AG09309 (cell line): Measurements from ENCODE around the gene STX18.
"Not testable (repeated sequence)": the region's sequence is repeated elsewhere in the genome, so short reads cannot be mapped to it uniquely, and the experiment has no call there.

Experiments used
- DNase-seq: peaks from one replicate; pipeline ENCODE4 v3.0.0-alpha.2; 2010; ENCODE audit warnings: low read depth
- H3K4me3 ChIP-seq: 2 replicates; pipeline ENCODE4 v1.5.1; 2011; ENCODE audit warnings: mild to moderate bottlenecking, low read depth, low read length, moderate library complexity; ENCODE audit not compliant: control insufficient read depth
- TF ChIP-seq, protein P1 (sequence below): IDR thresholded peaks from 2 replicates; pipeline ENCODE4 v1.5.1; 2011; ENCODE audit warnings: mild to moderate bottlenecking, low read depth, low read length, inconsistent platforms; ENCODE audit not compliant: insufficient read depth, control insufficient read depth; ENCODE audit errors: missing control alignments

Gene STX18

DNA sequence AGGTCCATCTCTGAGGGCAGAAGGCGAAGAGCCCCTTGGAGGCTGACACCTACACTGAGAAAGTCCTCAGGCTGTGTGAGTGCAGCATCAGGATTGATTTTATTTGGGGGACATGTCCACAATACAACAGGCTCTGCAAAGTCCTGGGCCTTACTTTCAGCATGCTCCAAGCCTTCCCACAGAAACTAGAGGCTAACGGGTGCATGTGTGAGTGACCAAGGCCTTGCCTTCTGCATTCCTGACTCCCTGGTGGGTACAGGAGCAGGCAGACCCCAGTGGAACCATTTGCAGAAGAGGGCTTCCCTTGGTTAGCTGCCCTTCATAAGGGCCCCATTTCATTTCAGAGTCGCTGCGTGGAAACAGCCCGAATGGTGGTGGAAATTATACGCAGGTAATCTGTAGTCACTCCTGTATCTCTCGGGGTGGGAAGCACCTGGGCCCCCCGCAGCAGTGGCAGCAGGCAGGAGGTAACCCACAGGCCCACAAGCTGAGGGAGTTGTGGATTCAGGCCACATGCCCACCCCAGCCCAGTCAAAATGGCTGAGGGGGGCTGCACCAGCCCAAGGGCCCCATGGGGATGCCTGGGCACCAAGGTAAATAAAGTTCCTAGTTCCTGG lies 117.2 kb downstream of the STX18 start:
- DNase-seq: no peak
- no peak overlapping the region for H3K4me3 ChIP-seq
- TF ChIP-seq, protein P1, sequence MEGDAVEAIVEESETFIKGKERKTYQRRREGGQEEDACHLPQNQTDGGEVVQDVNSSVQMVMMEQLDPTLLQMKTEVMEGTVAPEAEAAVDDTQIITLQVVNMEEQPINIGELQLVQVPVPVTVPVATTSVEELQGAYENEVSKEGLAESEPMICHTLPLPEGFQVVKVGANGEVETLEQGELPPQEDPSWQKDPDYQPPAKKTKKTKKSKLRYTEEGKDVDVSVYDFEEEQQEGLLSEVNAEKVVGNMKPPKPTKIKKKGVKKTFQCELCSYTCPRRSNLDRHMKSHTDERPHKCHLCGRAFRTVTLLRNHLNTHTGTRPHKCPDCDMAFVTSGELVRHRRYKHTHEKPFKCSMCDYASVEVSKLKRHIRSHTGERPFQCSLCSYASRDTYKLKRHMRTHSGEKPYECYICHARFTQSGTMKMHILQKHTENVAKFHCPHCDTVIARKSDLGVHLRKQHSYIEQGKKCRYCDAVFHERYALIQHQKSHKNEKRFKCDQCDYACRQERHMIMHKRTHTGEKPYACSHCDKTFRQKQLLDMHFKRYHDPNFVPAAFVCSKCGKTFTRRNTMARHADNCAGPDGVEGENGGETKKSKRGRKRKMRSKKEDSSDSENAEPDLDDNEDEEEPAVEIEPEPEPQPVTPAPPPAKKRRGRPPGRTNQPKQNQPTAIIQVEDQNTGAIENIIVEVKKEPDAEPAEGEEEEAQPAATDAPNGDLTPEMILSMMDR: no peak

DNA sequence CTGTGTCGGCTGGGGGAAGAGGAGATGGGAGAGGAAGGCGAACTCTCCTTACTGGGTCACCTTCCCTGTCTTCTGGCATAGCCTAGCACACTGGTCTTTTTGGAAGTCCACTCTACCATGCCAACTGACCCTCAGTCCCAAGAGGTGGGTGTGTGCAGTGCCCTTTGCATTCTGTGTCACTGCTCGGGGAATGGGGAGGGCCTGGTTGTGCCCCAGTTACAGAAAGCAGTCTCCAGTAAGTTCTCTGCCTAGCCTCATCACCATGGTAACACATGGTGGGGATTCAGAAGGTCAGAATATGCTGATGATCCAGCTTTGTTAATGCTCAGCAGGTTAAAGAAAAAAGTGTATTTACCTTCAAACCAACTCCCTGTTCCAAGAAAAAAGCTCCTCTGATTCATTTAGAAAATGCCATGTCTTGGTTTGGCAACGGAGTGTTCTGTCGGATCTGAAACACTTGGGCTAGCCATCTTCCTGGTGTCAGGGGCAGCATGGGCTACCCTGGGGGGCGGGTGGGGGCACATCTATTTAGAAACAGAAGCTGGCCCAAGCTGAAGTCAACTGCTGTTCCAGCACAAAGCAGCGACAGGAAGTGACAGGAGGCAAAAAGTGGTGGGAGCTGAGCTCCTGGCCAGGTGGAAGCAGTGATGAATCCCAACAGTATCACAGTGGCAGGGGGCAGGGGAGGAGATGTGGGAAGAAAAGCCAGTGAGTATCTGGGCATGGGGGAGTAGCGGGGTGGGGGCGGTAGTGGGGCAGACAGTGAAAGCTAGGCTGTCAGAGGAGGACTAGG lies 117.9 kb downstream of the STX18 start:
- H3K4me3 ChIP-seq: no peak overlapping the region
- TF ChIP-seq, protein P1: no peak

DNA sequence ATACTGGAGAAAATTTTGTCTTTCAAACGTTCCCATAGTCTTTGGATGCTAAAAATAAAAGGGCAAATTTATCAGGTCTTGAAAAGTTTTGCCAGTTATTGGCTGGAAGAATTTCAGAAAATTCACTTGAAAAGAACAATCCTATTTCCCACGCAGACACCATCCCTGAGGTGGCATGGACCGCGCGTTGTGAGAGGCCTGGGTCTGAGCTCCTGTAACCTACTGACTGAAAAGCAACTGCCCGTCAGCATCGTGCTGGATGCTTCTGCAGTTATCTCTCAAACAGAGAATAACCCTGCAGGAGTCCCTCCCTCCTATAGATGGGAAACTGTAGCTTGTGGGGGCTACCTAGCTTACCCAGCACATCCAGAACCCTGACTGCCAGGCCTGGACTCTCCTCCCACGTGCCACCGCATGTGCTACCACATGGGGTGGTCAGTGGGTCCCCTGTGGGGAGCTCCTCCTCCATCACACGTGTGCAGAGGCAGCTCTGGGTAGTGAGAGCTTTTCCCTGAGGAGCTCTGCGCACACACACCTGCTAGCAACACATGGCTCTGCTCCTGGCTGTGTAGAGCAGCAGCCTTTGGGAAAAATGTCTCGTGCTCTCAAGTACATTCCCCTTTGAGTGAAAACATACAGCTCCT lies 118.9 kb downstream of the STX18 start:
- no peak overlapping the region for H3K4me3 ChIP-seq
- DNase-seq: no peak
- TF ChIP-seq, protein P1: no peak

More for the DNA sequence above, 117.9 kb downstream of the STX18 start:
- no peak for DNase-seq

DNA sequence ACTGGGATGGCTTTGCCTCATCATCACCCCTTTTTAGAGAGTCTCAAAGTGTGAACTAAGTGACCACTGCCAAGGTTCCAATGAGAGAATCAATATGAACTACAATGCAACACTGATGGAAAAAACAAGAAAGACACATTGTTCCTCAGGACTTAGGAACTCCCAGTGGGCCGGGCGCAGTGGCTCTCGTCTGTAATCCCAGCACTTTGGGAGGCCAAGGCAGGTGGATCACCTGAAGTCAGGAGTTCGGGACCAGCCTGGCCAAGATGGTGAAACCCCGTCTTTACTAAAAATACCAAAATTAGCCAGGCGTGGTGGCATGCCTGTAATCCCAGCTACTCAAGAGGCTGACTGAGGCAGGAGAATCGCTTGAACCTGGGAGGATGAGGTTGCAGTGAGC lies 119.7 kb downstream of the STX18 start:
- not testable (repeated sequence) for DNase-seq, H3K4me3 ChIP-seq

DNA sequence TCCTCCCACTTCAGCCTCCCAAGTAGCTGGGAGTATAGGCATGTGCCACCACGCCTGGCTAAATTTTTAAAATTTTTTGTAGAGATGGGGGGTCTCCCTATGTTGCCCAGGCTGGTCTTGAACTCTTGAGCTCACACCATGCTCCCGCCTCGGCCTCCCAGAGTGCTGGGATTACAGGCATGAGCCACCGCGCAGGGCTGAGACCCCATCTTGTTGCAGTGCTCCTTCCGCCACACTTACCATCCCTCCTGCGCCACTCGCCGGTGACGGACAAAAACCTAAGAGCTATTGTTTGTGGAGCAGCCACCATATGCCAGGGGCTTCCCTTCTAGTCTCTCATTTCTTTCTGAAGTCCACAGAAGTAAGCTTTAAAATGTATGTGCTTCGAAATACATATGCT lies 120.5 kb downstream of the STX18 start:
- DNase-seq: no peak
- H3K4me3 ChIP-seq: no peak overlapping the region
- TF ChIP-seq, protein P1: no peak

DNA sequence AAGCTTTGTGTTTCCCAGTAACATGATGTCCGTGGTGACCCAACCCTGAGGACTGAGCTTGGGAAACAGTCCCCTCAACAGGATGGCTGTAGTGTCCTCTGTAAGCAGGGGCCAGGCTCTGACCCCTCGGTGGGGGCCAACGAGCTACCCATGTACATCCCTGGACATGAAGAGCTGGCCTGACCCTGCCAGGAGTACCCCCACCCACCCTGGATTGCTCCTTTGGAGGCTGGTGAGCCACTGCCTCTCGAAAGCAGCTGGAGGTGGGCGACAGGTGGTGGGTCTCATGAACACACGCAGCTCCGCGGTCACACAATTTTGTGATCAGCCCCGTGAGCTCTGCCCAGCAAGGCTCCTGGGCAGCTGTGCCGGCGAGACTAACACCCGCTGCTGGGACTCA lies 121.4 kb downstream of the STX18 start:
- TF ChIP-seq, protein P1: no peak
- no peak for DNase-seq
- H3K4me3 ChIP-seq: no peak overlapping the region

DNA sequence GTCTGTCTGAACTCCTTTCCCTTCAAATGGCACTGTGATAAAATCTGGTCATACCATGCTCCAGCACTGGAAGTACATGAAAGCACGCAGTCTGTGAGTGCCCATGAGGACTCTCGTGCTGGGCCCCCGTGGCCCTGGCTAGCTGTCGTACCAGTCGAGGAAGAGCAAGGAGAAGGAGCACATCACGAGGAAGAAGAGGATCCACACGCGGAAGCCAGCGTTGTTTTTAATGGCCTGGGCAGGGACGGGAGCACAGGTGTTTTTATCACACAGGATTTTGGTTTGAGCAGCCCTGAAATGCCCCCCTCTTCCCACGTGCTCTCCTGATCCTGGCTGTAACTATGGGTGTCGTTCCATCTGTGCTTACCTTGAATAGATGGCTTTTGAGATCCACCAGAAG lies 122.0 kb downstream of the STX18 start:
- no peak overlapping the region for H3K4me3 ChIP-seq
- TF ChIP-seq, protein P1: no peak
- DNase-seq: no peak
